ENCODE data around the gene USP54.

Gene USP54

DNA sequence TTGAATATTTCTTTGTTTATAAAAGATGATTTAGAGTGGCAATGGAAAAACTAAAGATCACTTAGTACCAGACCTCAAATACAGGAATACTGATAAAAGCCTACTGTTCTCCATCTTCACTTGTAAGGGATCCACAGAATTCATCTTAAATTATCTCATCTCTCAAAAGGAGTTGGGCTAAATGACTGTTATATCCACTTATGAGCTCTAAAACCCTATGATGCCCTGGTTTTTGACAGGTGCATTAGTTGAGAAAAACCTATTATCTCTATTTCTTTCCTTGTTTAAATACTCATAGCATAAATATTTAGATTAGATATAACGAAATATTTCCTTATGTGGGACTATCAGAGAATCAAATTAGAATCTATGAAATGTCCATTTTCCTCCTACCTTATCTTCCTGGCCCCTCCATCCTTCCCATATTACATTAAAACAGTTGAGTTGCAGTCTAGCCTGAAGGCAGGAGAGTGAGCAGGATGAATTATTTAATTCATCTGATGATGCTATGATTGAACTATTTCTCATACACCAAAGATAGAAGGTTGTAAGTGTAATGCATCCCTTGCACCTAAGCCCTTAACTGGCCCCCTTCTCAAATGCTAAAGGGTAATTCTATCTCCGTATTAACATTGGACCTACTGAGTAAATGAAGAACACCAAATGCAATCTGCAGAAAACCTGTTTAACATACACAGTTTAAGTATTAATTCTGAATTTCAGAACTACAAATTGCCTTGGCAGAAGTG lies 125.0 kb downstream of the USP54 start:
- no peak for DNase-seq

DNA sequence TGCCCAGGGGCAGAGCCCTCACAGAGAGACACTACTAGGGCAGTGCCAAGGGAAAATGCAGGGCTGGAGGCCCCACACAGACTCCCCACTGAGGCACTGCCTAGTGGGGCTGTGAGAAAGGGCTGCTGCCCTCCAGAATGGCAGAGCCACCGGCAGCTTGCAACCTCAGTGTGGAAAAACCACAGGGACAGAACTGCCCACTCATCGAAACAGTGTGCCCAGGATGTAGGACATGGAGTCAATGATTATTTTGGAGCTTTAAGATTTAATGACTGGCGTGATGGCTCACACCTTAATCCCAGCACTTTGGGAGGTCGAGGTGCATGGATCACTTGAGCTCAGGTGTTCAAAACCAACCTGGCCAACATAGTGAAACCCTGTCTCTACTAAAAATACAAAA lies 130.2 kb downstream of the USP54 start:
- DNase-seq: no peak

DNA sequence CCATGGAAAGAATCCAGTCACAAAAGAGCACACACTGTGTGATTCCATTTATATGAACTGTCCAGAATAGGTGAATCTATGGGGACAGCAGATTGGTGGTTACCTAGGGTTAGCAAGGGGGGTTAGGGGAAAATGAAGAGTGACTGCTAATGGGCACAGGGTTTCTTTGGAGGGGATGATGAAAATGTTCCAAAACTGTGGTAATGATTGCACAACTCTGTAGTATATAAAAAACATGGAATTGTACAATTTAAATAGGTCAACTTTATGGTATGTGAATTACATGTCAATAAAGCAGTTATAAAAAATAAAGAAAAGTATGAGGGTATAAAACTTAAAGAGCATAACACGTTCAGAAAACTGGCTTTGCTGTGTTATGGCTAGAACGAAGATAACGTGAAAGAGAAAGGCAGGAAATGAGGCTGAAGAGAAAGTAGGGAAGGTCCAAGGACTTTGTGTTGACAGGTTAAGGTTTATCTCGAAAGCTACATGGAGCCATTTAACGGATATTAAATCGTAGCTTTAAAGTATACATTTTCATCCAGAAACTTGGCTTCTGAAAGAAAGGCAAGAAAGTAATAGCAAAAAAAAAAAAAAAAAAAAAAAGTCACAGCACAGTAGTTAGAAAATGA lies 131.3 kb downstream of the USP54 start:
- DNase-seq: no peak

DNA sequence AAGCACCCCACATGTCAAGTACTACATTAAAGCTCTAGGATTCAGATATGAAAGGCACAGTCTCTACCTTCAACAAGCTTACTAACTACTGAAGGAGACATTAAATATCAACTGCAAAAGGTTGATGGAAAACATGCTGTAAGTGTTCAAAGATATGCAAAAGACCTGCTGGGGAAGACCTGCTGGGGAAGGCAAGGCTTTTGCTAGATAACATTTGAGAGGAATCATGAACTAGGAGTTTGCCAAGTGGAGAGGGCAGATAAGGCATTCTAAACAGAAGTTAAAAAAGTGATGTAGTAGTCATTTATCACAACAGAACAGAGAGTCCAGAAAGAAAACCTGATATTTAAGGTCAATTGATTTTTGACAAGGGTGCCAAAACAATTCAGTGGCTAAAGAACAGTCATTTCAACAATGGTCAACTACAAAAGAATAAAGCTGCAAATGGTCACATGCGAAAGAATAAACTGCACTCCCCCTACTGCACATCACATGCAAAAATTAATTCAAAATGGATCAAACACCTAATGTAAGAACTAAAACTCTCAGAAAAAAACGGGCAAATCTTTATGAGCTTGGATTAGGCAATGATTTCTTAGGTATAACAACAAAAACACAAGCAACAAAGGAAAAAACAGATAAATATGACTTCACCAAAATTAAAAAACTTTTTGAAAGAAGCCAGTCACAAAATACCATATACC lies 134.8 kb downstream of the USP54 start:
- no peak for DNase-seq

DNA sequence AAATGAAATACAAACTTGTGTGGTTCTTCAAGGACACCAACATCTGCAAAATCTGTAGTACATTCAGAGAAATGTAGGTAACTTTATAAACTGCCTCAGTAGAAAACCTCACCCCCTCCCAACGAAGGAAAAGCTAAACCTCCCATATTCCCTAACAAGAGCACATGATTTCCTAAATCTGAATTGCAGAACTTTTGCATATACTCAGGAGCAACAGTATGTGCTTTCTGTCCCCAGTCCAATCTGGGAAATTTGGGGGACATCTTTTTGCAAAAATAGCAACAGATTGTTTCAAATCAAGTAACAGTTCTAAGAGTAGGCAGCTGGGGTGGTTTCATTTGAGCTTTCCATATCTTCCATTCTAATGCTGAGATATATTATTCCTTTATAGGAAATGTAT lies 142.0 kb downstream of the USP54 start:
- DNase-seq: no peak

DNA sequence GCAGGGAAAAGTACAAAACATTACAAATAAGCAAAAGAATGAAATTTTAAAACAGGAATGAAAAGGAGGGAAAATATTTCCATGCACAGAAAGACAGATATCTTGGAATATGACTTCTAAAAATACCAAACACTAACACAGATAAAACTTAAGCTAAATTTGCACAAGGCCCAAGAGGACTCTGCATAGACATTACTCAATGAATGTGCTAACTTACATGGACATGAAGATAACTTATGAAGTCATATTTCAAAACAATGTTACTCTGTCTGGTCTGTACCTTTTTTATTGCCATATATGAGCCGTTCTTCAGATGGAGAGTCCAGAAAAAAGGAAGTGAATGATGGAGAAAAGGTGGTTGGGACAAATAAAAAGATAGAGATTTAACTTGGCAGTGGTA lies 142.8 kb downstream of the USP54 start:
- DNase-seq: no peak
